ENCODE measurements around the gene PCDHGB6. TPM values are rescaled to one million over a fixed set of nuclear protein-coding genes. Genes with fewer than 3 reads are reported as not detected.
"Not testable (repeated sequence)": the region's sequence is repeated elsewhere in the genome, so short reads cannot be mapped to it uniquely, and the experiment has no call there.

The PCDHGB6 gene
- total RNA-seq, 1 donor from 2014 or later = 7.7 TPM

DNA sequence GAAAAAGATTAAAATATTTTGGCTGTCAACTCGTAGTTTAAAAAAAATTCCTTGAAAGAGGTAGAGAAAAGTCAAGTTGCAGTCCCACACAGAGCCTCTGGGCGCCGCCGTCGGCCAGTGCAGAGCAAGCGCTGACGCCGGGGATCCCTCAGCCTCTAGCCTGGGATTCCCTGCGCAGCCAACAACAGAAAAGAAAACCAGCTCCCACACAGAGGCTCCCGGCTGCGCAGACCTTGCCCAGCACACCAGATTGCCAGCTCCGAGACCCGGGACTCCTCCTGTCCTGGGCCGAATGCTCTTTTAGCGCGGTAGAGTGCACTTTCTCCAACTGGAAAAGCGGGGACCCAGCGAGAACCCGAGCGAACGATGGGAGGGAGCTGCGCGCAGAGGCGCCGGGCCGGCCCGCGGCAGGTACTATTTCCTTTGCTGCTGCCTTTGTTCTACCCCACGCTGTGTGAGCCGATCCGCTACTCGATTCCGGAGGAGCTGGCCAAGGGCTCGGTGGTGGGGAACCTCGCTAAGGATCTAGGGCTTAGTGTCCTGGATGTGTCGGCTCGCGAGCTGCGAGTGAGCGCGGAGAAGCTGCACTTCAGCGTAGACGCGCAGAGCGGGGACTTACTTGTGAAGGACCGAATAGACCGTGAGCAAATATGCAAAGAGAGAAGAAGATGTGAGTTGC is 9.8 kb downstream of the PCDHGB6 start, which contains the start of gene PCDHGB7:
TSS of gene PCDHGB7 (plus strand) at position 184 of the 679 bp plus-strand sequence. CDS start at position 367, 183 bp downstream.
- H3K36me3 ChIP-seq; H3K4me1 ChIP-seq; intact Hi-C loops (cut with DNase I): not testable (repeated sequence)
- peak; percentile 92 to 93 for ATAC-seq
- H3K27me3 ChIP-seq (ENCODE audit: low read depth) = peaks cover 16% of the 10 kb centered on the region
- H3K27ac ChIP-seq = peak within 1 kb of the TSS; percentile 48
- TF ChIP-seq CTCF (IDR thresholded peaks at IDR 0.05) = peak; percentile 68
- peaks cover 82% of the 10 kb centered on the region for H3K9me3 ChIP-seq
- peak within 1 kb of the TSS; percentile 48 for H3K4me3 ChIP-seq
- peak; percentile 86 for DNase-seq

- intact Hi-C loops (cut with DNase I) = no loop called here
- H3K27me3 ChIP-seq (ENCODE audit: low read depth) = peaks cover 16% of the 10 kb centered on the region
- no peaks in the 10 kb centered on the region for H3K36me3 ChIP-seq
- H3K4me1 ChIP-seq = no peaks in the 10 kb centered on the region
- ATAC-seq (no peak), DNase-seq (no peak)
- no peak for TF ChIP-seq CTCF (IDR thresholded peaks at IDR 0.05)
- peaks cover 84% of the 10 kb centered on the region for H3K9me3 ChIP-seq
- H3K27ac ChIP-seq = no peak overlapping the region
- H3K4me3 ChIP-seq = no peak overlapping the region
Observed at GRCh38 chr5:141419074-141419880, 11.5 kb downstream of the PCDHGB6 start.

- H3K4me3 ChIP-seq = peak within 1 kb of the TSS; percentile 48
- peak; percentile 46 for TF ChIP-seq CTCF (IDR thresholded peaks at IDR 0.05)
- peaks cover 12% of the 10 kb centered on the region for H3K27me3 ChIP-seq (ENCODE audit: low read depth)
- peak; percentile 56 to 67 for ATAC-seq
- intact Hi-C loops (cut with DNase I) = no loop called here
- no peak within 1 kb of the TSS for H3K27ac ChIP-seq
- peaks cover 85% of the 10 kb centered on the region for H3K9me3 ChIP-seq
- no peaks in the 10 kb centered on the region for H3K36me3 ChIP-seq
- peak; percentile 69 for DNase-seq
- H3K4me1 ChIP-seq = no peaks in the 10 kb centered on the region
Observed at GRCh38 chr5:141420855-141421488, 13.2 kb downstream of the PCDHGB6 start, which contains the start of gene PCDHGA11. TSS of gene PCDHGA11 (plus strand) at chr5:141421051. CDS start at chr5:141421228, 177 bp downstream.

DNA sequence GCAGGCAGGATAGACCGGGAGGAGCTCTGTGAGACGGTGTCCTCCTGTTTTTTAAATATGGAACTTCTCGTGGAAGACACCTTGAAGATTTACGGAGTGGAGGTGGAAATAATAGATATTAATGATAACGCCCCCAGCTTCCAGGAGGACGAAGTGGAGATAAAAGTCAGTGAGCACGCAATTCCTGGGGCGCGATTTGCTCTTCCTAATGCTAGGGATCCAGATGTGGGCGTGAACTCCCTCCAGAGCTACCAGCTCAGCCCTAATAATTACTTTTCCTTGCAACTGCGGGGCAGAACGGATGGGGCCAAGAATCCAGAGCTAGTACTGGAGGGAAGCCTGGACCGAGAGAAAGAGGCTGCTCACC is 13.7 kb downstream of the PCDHGB6 start:
- TF ChIP-seq CTCF (IDR thresholded peaks at IDR 0.05) = no peak
- Histone ChIP-seq H3K4me1 (no peaks in the 10 kb centered on the region), H3K4me3 (peak overlapping the region; percentile 48), H3K9me3 (peaks cover 88% of the 10 kb centered on the region), H3K27me3 (ENCODE audit: low read depth) (peaks cover 12% of the 10 kb centered on the region), H3K36me3 (no peaks in the 10 kb centered on the region), H3K27ac (no peak overlapping the region)
- intact Hi-C loops (cut with DNase I) = no loop called here
- DNase-seq (no peak), ATAC-seq (no peak)

DNA sequence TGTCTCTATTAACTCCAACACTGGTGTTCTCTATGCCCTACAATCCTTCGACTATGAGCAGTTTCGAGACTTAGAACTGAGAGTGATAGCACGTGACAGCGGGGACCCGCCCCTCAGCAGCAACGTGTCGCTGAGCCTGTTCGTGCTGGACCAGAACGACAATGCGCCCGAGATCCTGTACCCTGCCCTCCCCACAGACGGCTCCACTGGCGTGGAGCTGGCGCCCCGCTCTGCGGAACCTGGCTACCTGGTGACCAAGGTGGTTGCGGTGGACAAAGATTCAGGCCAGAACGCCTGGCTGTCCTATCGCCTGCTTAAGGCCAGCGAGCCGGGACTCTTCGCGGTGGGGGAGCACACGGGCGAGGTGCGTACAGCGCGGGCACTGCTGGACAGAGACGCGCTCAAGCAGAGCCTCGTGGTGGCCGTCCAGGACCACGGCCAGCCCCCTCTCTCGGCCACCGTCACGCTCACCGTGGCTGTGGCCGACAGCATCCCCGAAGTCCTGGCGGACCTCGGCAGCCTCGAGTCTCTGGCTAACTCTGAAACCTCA is 15.0 kb downstream of the PCDHGB6 start:
- ATAC-seq = no peak
- no peak overlapping the region for H3K4me3 ChIP-seq

More for the DNA sequence above, 15.0 kb downstream of the PCDHGB6 start:
- intact Hi-C loops (cut with DNase I) = no loop called here
- H3K27me3 ChIP-seq (ENCODE audit: low read depth) = peaks cover 12% of the 10 kb centered on the region
- H3K27ac ChIP-seq = no peak overlapping the region
- no peak for TF ChIP-seq CTCF (IDR thresholded peaks at IDR 0.05)
- H3K36me3 ChIP-seq = no peaks in the 10 kb centered on the region
- DNase-seq = no peak
- H3K4me1 ChIP-seq = no peaks in the 10 kb centered on the region
- peaks cover 97% of the 10 kb centered on the region for H3K9me3 ChIP-seq

Data from lower lobe of right lung (tissue), 2 donors.